Hepatocyte (in vitro differentiated cells): Measurements from ENCODE around the gene STX3. TPM values are rescaled to one million over a fixed set of nuclear protein-coding genes. Genes with fewer than 3 reads are reported as not detected.
A peak's percentile ranks its signal among the peaks of the same experiment; 100 is the strongest.

ENCODE experiments used
- DNase-seq: peaks from one replicate; pipeline ENCODE4 v3.0.0-alpha.2; 2016; ENCODE audit warnings: low spot score
- H2AFZ ChIP-seq: fragments of 200-600 bp; sonication (generic); 2 replicates; pipeline ENCODE4 v1.6.0; 2016; ENCODE audit warnings: antibody characterized with exemption, mild to moderate bottlenecking
- H3K27ac ChIP-seq: fragments of 200-600 bp; sonication (generic); 2 replicates; pipeline ENCODE4 v1.5.1; 2016; ENCODE audit warnings: mild to moderate bottlenecking
- H3K27me3 ChIP-seq: fragments of 200-600 bp; sonication (generic); 2 replicates; pipeline ENCODE4 v1.6.1; 2016
- H3K36me3 ChIP-seq: fragments of 200-600 bp; sonication (generic); replicated peaks from 2 replicates; pipeline ENCODE4 v1.5.1; 2016; ENCODE audit warnings: low read depth; ENCODE audit not compliant: insufficient read depth
- H3K4me1 ChIP-seq: fragments of 200-600 bp; sonication (generic); 2 replicates; pipeline ENCODE4 v1.5.1; 2016; ENCODE audit warnings: mild to moderate bottlenecking, moderate library complexity; ENCODE audit not compliant: insufficient read depth
- H3K4me2 ChIP-seq: fragments of 200-600 bp; sonication (generic); 2 replicates; pipeline ENCODE4 v1.6.0; 2016
- H3K4me3 ChIP-seq: fragments of 200-600 bp; sonication (generic); 2 replicates; pipeline ENCODE4 v1.5.1; 2016; ENCODE audit warnings: mild to moderate bottlenecking
- H3K79me2 ChIP-seq: fragments of 200-600 bp; sonication (generic); 2 replicates; pipeline ENCODE4 v1.6.0; 2017; ENCODE audit warnings: mild to moderate bottlenecking
- H3K9me2 ChIP-seq: fragments of 200-600 bp; sonication (generic); replicated peaks from 2 replicates; pipeline ENCODE4 v1.6.0; 2017; ENCODE audit warnings: mild to moderate bottlenecking; ENCODE audit not compliant: insufficient read depth
- H3K9me3 ChIP-seq: fragments of 200-600 bp; sonication (generic); 2 replicates; pipeline ENCODE4 v1.5.1; 2016; ENCODE audit warnings: low read depth, mild to moderate bottlenecking
- H4K20me1 ChIP-seq: fragments of 200-600 bp; sonication (generic); 2 replicates; pipeline ENCODE4 v1.6.0; 2016; ENCODE audit warnings: mild to moderate bottlenecking; ENCODE audit not compliant: insufficient read depth, poor library complexity, severe bottlenecking
- EZH2 ChIP-seq: fragments of 200-600 bp; sonication (generic); IDR thresholded peaks from 2 replicates; pipeline ENCODE4 v1.6.1; 2016; ENCODE audit warnings: antibody characterized with exemption, mild to moderate bottlenecking, borderline replicate concordance
- EZH2phosphoT487 ChIP-seq: fragments of 200-600 bp; sonication (generic); IDR thresholded peaks from one replicate; pipeline ENCODE4 v1.6.1; 2018; ENCODE audit warnings: antibody characterized with exemption, mild to moderate bottlenecking, low read depth, moderate library complexity; ENCODE audit not compliant: unreplicated experiment, severe bottlenecking
- WGBS: methylation state at CpG from one replicate; pipeline ENCODE4 v1.1.6; 2016; ENCODE audit warnings: low lambda C conversion rate; ENCODE audit errors: missing lambda C conversion rate; 5-methylcytosine and 5-hydroxymethylcytosine counted together
- polyA plus RNA-seq: library from polyadenylated mRNA; unstranded; fragments of >200 nt; fragmentation: Nextera tagmentation; extraction: Ambion mirVana; gene quantifications from 2 replicates; pipeline ENCODE4 v1.2.1, GENCODE V29; 2016
- total RNA-seq: library from RNA; depleted of rRNA; stranded (reverse); fragments of >200 nt; gene quantifications from 2 replicates; pipeline ENCODE4 v1.2.3, GENCODE V29; 2014
- TF ChIP-seq, protein P1 (sequence below): fragments of 200-600 bp; sonication (generic); IDR thresholded peaks from 2 replicates; pipeline ENCODE4 v1.5.1; 2016; ENCODE audit warnings: antibody characterized with exemption, mild to moderate bottlenecking; ENCODE audit not compliant: poor library complexity

STX3 gene
- total and polyA plus RNA-seq, 2 experiments from 2014 or later: 73.1 to 140 TPM

DNA sequence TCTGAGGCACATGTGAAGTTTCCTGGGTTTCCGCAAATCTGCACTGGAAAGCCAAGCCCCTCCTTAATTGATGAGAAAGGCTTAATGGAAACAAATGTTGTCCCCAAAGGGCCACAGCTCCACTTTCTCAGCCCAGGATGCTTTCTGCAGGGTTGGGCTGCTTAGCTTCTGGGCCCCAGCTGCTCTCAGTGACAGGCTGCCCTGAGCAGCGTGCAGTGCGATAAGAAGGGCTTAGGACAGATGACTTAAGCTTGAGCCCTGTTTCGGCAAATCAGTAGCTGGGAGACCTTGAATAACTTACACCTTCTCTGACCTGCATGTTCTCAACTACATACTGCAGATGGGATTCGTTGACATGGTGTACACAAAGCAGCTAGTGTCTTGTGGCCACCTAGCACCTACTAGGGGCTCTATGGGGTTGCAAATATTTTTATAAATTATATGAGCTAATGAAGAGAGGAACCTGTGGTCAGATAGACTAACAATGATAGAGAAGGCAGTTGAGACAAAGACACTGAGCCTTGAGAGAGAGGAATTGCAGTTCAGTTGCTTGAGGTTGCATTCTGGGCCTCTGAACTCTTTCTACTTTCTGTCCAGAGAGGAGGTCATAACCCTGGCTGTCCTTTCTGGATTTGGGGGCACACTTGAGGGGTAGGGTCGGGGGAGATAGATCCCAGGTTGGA is 11.5 kb downstream of the STX3 start:
- H3K27ac ChIP-seq: peak overlapping the region; percentile 86
- H3K9me2 ChIP-seq: no peaks in the 10 kb centered on the region
- no peak for TF ChIP-seq EZH2
- TF ChIP-seq, protein P1, sequence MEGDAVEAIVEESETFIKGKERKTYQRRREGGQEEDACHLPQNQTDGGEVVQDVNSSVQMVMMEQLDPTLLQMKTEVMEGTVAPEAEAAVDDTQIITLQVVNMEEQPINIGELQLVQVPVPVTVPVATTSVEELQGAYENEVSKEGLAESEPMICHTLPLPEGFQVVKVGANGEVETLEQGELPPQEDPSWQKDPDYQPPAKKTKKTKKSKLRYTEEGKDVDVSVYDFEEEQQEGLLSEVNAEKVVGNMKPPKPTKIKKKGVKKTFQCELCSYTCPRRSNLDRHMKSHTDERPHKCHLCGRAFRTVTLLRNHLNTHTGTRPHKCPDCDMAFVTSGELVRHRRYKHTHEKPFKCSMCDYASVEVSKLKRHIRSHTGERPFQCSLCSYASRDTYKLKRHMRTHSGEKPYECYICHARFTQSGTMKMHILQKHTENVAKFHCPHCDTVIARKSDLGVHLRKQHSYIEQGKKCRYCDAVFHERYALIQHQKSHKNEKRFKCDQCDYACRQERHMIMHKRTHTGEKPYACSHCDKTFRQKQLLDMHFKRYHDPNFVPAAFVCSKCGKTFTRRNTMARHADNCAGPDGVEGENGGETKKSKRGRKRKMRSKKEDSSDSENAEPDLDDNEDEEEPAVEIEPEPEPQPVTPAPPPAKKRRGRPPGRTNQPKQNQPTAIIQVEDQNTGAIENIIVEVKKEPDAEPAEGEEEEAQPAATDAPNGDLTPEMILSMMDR: no peak
- peak; percentile 59 for TF ChIP-seq EZH2phosphoT487
- H3K27me3 ChIP-seq: no peaks in the 10 kb centered on the region
- peak overlapping the region; percentile 47 for H3K4me2 ChIP-seq
- H3K4me1 ChIP-seq: peaks cover 36% of the 10 kb centered on the region
- DNase-seq: peak; percentile 64
- H3K36me3 ChIP-seq: no peaks in the 10 kb centered on the region
- peaks cover 95% of the 10 kb centered on the region for H3K79me2 ChIP-seq
- WGBS: 43% methylated on average over 6 of the region's 6 CpGs
- H3K9me3 ChIP-seq: no peaks in the 10 kb centered on the region
- no peak overlapping the region for H3K4me3 ChIP-seq
- peaks cover 64% of the 10 kb centered on the region for H4K20me1 ChIP-seq
- no peak overlapping the region for H2AFZ ChIP-seq

DNA sequence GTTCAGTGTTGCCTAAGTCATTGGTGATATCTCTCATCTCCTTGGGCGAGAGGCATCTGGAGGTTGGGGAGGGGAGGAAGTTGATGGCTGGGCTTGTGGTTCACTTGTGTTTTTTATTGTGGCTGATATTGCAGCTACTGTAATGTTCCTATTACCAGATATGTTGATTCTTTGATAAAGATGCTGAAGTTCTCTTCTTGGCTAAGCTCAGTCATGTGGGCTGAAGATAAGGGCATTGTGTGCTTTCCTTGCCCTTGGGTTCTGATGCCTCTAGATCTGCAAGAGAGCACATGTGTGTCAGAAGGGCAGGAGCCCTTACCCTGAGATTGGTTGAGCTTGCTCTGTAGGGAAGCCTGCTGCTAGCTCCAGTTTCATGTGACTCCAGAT is 12.0 kb downstream of the STX3 start:
- Histone ChIP-seq H3K9me2 (no peaks in the 10 kb centered on the region), H3K27me3 (no peaks in the 10 kb centered on the region), H3K4me1 (peaks cover 36% of the 10 kb centered on the region), H4K20me1 (peaks cover 59% of the 10 kb centered on the region), H2AFZ (no peak overlapping the region), H3K9me3 (no peaks in the 10 kb centered on the region), H3K36me3 (no peaks in the 10 kb centered on the region), H3K4me3 (no peak overlapping the region), H3K4me2 (peak overlapping the region; percentile 47), H3K27ac (peak overlapping the region; percentile 86), H3K79me2 (peaks cover 95% of the 10 kb centered on the region)
- DNase-seq: peak; percentile 56
- 63% methylated on average over 1 of the region's 1 CpG for WGBS
- TF ChIP-seq EZH2 (no peak), EZH2phosphoT487 (no peak)
- TF ChIP-seq, protein P1: no peak

DNA sequence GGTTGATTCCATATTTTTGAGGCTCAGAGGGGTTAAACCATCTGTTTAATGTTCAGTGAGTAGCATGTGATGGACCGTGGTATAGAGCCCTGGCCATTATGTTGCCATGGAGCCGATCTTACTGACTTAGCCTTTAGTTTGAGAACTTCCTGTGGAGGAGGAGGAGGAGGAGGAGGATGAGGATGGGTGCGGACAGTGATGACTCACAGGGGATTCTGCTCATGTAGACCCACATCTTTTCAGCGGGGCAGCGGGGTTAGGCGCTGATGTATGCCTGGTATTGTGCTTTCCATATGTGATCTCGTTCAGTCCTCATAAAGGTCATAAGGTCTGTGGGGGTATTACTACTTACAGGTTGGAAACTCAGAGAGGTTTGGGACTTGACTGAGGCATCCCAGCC is 13.9 kb downstream of the STX3 start:
- no peak for DNase-seq
- peaks cover 4% of the 10 kb centered on the region for H3K36me3 ChIP-seq
- H3K27me3 ChIP-seq: no peaks in the 10 kb centered on the region
- H3K4me3 ChIP-seq: no peak overlapping the region
- no peak overlapping the region for H3K4me2 ChIP-seq
- H3K9me2 ChIP-seq: no peaks in the 10 kb centered on the region
- no peaks in the 10 kb centered on the region for H3K9me3 ChIP-seq
- H4K20me1 ChIP-seq: peaks cover 48% of the 10 kb centered on the region
- peak overlapping the region; percentile 12 for H3K27ac ChIP-seq
- WGBS: 87% methylated on average over 7 of the region's 7 CpGs
- no peak for TF ChIP-seq EZH2phosphoT487
- H3K4me1 ChIP-seq: peaks cover 37% of the 10 kb centered on the region
- H3K79me2 ChIP-seq: peaks cover 94% of the 10 kb centered on the region
- no peak overlapping the region for H2AFZ ChIP-seq

DNA sequence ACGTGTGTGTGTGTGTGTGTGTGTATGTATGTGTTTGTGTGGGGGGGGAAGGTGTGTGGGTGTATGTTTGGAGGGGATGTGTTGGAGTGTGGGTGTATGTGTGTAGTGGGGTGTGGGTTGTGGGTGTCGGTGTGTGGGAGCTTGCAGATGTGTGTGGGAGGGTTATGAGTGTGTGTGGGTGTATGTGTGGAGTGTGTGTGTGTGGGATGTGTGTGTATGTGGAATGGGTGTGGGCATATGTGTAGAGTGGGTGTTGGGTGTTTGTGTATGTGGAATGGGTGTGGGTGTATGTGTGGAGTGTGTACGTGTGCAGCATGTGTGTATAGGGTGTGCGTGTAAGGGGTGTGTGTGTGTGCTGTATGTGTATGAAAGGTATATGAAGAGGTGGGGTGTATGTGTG is 14.7 kb downstream of the STX3 start:
- H3K4me1 ChIP-seq: peaks cover 30% of the 10 kb centered on the region
- H3K27ac ChIP-seq: peak overlapping the region; percentile 12
- H4K20me1 ChIP-seq: peaks cover 42% of the 10 kb centered on the region
- H3K4me2 ChIP-seq: no peak overlapping the region
- H3K36me3 ChIP-seq: peaks cover 4% of the 10 kb centered on the region
- no peaks in the 10 kb centered on the region for H3K27me3 ChIP-seq
- no peak overlapping the region for H2AFZ ChIP-seq
- TF ChIP-seq, protein P1: no peak
- TF ChIP-seq EZH2phosphoT487: no peak
- no peak for TF ChIP-seq EZH2
- H3K9me3 ChIP-seq: no peaks in the 10 kb centered on the region
- WGBS: 96% methylated on average over 4 of the region's 4 CpGs
- no peak overlapping the region for H3K4me3 ChIP-seq
- H3K9me2 ChIP-seq: no peaks in the 10 kb centered on the region
- no peak for DNase-seq
- H3K79me2 ChIP-seq: peaks cover 90% of the 10 kb centered on the region
